Islet of Langerhans (tissue), 1 donor: ENCODE measurements around the gene THRSP.
"Not testable (repeated sequence)": the region's sequence is repeated elsewhere in the genome, so short reads cannot be mapped to it uniquely, and the experiment has no call there.

Experiments used
- FAIRE-seq: peaks from one replicate; lab custom pipeline; 2011; peaks lifted over from hg19 to GRCh38; lab: Jason Lieb, UNC

THRSP gene

GRCh38 chr11:78039391-78039918 is 24.2 kb upstream of the THRSP start:
- no peak for FAIRE-seq

DNA sequence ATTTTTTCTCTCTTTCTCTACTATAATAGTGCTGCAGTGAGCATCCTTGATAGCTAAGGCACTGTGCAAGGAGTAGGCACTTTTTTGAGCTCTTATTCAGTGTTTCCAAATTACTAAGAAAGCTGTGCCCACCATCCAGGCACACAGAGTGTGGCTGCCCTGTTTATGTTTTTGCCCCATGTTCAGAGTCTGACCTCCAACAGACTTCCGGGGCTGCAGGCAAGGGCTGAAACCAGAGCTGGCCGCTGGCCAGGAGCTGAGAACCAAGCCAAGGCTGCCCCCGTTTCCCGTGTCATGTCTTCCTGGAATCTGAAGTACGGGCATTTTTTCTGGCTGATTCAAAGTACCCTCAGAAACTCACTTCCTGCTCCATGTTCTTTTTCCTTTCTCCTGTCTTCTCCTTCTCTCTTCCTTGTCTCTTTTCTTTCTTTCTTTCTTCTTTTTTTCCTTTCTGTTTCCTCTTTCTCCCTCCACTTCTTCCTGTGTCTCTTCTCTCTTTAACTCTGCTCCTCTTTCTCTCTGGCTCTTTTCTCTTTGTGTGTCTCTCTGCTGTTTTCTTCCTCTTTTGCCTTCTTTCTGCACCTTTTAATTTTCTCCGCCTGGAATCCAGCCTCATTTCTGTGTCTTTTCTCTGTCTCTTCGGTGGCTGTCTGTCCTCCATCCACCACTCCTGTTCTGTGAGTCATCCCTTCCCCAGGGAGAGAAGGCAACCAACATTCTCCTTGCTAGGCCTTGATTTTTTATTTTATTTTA is 23.6 kb upstream of the THRSP start:
- no peak for FAIRE-seq

DNA sequence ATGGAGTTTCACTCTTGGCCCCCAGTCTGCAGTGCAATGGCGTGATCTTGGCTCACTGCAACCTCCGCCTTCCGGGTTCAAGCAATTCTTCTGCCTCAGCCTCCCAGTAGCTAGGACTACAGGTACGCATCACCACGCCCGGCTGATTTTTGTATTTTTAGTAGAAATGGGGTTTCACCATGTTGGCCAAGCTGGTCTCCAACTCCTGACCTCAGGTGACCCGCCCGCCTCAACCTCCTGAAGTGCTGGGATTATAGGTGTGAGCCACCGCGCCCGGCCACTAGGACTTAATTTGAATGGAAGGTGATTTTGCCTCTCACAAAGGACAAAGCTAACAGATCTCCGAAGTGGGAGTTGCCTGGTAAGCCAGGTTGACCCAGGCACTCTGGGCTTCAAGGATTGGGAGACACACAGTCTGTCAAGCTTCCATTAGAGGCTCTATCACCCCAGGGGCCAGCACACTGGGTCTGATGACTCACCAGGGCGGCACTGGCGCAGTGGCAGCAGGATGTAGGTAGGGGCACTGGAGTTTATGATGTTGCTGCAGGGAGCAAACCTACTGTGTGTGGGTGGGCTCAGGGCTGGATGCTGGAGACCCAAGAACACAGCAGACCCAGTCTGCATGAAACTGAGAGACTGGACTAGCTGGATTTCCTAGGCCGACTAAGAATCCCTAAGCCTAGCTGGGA is 22.8 kb upstream of the THRSP start:
- FAIRE-seq: no peak

DNA sequence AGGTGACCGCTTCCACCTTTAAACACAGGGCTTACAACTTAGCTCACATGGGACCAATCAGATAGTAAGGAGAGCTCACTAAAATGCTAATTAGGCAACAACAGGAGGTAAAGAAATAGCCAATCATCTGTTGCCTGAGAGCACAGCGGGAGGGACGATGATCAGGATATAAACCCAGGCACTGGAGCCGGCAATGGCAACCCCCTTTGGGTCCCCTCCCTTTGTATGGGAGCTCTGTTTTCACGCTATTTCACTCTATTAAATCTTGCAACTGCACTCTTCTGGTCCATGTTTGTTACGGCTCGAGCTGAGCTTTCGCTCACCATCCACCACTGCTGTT is 22.3 kb upstream of the THRSP start:
- FAIRE-seq: not testable (repeated sequence)

DNA sequence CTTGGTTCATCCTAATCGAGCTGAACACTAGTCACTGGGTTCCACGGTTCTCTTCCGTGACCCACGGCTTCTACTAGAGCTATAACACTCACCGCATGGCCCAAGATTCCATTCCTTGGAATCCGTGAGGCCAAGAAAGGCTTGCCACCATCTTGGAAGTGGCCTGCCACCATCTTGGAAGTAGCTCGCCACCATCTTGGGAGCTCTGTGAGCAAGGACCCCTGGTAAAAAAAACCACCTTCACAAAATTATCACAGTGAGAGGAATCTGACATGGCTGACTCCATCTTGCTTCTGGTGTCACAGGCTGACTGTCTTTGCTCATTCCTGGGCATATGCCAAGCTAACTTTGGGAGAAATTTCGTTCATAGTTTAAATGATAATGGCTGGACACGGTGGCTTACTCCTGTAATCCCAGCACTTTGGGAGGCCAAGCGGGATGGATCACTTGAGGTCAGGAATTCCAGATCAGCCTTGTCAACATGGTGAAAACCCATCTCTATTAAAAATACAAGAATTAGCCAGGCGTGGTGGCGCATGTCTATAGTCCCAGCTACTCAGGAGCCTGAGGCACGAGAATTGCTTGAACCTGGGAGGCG is 21.7 kb upstream of the THRSP start:
- no peak for FAIRE-seq

GRCh38 chr11:78044706-78045105 is 19.0 kb upstream of the THRSP start:
- no peak for FAIRE-seq

DNA sequence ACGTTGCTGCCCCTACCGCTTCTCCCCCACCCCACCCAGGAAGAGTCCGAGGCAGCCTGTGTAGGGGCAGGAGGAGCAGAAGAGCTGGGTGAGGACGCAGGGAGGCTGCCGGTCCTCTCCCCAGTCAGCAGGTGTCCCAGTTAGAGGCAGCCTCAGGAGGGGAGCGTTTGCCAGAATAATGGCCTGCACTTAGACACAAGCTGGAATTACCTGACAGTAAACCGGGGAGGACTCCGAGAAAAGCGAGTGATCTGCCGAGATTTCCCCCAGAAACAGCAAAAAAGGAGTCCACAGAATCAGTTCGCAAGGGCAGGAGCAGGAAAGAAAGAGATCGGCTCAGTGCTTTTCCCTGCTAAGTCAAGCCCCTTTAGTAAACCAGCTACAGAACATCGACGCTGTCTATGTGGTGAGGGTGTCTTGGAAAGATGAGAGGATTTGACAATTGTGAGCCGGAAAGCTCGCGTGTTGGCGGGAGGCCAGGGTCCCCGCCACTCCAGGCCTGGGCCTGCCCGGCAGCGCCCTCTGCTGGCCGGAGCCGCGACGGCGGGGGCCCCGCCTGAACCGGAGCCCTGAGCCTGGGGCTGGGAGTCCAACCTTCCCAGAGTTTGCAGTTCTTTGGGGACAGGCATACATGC is 17.7 kb upstream of the THRSP start:
- FAIRE-seq: no peak

GRCh38 chr11:78046486-78046854 is 17.2 kb upstream of the THRSP start:
- no peak for FAIRE-seq

- FAIRE-seq: no peak
These were observed 15.1 kb upstream of the THRSP start for GRCh38 chr11:78048561-78048960.

GRCh38 chr11:78049348-78049747 is 14.3 kb upstream of the THRSP start:
- no peak for FAIRE-seq

DNA sequence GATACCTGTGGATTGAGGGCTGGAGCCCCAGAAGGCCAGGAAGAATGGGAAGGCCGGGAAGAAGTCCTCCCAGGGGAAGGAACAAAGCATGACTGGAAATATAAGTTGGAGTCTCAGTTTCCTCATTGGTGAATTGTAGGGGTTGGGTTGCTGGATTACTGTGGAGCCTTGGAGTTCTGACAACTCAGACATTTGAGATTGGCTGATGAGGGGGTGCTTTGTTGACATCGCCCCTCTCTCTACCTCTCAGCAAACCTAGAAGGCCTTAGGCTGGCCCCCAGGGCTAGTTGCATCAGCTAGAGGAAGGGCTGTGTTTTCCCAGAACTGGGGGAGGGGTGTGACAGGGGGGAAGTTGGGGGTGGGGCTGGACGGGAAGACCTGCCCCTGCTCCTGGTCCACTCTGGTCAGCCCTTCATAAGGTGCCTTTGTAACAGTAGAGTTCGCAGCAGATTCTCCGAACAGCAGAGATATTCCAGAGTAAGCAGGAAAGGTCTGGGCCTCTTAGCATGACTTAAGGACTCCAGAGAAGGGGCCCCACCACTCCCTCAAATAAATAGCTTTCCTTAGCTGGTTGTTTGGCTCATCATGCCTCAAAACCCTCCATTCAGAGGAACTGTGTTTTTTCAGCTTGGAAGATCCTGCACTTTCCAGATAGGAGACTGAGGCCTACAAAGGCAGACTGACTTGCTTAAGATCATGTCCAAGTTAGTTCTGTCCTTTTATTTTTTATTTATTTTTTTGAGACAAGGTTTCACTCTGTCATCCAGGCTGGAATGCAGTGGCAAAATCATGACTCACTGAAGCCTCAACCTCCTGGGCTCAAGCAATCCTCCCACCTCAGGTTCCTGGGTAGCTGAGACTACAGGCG is 12.5 kb upstream of the THRSP start:
- FAIRE-seq: no peak

DNA sequence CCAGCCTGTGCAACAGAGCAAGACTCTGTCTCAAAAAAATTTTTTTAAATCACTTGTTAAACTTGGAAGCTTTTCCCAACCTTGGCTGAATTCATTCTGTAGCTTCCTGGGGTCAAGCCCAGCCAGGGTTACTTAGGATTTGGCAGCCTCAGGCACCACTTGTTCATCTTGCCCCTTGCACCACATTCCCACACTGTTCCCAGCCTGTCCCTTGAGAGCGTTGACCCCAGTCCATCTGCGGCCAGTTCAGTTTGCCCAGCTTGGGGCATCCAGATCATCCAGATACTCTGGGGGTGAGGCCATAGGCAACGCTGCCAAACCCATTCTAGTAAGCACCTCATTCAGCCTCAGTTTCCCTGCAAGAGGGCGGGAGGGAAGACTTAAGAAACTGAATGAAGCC is 8.7 kb upstream of the THRSP start:
- FAIRE-seq: no peak

DNA sequence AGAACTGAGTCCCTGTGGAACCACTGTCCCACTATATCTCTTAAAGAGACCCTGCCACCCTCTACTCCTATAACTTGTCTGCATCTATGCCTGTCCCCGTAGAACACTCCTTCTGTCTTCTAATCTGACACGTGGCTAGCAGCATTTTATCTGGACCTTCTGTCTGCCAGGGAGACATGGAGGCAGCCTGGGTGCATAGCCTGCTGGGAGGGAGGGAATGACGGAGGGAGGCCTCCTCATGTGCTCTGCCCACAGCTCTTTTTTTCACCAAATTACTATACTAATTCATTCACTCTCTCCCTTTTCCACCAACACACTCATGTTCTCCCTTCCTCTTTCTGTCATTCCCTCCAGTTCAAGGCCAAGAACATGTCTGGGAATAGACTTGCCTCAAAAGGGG is 7.6 kb upstream of the THRSP start:
- FAIRE-seq: no peak

DNA sequence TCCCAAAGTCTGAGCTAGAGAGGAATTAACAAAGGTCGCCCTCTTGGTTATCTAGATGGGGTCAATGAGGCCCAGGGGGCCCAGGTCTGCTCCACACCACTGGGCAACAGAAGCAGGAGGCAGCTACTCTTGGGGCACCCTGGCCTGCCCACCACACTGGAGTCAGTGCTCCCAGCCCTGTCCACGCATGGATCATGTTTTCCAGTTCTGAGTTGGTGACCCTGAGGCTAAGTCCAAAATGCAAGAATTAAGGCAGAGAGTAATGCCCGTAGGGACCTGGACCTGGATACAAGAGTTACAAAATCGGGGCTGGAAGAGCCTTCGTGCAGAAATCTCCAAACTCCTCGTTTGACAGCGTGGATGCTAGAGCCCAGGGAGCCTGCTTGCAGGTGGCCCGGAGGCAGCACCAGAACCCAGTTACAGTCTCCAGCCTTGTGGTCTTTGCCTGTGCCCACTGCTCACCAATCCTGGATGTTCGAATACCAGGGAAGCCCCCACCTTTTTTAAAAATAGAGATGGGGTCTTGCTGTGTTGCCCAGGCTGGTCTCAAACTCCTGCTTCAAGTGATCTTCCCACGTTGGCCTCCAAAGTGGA is 6.1 kb upstream of the THRSP start:
- no peak for FAIRE-seq

- FAIRE-seq: not testable (repeated sequence)
These were observed 3.8 kb upstream of the THRSP start for GRCh38 chr11:78059749-78060328.

DNA sequence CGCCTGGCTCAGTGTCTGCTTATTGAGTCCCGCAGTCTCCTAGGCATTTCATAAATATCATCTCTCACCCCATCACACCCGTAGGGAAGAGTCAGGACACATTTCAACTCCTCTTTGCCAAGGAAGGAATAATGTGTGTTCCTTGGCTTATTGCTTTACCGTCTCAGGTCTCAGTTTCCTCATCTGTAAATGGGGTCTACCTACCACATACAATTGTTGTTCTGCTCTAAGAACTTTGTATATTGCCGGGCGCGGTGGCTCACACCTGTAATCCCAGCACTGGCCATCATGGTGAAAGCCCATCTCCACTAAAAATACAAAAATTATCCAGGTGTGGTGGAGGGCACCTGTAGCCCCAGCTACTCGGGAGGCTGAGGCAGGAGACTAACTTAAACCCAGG is 3.1 kb upstream of the THRSP start:
- no peak for FAIRE-seq

DNA sequence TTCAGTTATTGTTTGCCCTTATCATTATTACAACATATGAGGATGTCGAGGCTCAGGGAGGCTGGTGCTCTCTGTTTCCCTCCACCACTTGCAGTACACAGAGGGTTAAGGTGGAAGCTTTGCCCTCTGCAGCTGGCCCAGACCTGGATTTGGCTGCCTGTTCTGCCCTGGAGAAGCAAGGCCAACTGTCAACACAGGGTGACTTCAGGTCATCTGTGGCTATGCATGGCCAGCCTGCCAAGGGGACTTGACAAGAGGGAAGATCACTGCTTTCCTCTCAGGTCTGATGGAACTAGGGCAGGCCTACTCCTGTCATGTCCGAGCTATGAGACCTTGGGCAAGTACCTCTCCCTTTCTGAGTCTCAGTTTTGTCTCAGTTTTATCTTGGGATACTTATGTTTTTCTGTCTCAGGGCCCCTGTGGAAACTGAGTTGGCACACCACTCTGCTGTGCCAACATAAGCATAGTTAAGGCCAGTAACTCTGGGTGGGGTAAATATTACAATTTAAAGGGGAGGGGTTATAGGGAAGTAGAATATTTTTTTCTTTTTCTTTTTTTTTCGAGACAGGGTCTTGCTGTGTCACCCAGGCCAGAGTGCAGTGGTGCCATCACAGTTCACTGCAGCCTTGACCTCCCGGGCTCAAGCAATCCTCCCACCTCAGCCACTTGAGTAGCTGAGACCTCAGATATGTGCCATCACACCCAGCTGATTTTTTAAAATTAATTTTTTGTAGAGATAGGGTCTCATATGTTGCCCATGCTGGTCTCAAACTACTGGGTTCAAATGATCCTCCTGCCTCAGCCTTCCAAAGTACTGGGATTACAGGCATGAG is 2.4 kb upstream of the THRSP start:
- no peak for FAIRE-seq

- no peak for FAIRE-seq
These were observed 1.7 kb upstream of the THRSP start for GRCh38 chr11:78061921-78062311.

DNA sequence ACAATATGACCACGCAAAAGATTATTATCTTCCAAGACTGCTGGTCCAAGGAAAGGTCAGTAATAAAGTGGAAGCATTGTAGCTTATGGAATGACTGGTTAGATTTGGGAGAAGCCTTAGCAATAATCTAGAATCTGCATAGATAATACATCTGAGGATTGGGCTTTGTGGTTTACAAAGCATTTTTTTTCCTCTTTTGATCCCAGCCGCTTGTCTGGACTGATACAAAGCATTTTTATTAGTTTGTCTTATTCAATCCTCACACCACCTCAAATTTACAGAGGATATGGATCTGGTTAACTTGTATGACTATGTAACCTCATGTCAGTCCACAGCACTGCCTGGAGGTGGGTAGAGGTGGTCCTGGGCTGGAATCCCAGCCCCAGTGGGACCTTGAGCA is 990 bp upstream of the THRSP start:
- no peak for FAIRE-seq

DNA sequence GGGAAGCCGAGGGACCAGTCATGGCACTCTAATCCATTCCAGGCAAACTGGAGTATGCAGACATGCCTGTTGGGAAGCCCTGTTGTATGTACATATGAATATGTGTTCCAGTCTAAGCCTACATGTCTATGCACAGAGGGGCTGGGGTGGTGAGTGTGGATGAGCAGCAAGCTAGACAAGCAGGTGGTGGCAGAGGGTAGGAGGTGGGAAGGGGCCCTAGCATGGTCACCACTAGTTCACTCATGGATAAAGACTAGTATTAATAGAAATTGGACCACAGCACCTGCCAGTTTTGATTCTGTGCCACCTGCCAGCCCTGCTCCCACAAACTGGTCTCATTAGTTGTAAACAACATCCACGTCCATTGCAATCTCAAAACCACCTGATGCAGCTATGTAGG is 1.5 kb downstream of the THRSP start:
- no peak for FAIRE-seq
